PFSK-1 (cell line): ENCODE results near the gene RHD.

Experiments
- POLR2AphosphoS5 ChIP-seq: IDR thresholded peaks from 2 replicates; pipeline ENCODE4 v1.6.1; 2012; ENCODE audit warnings: low read depth, mild to moderate bottlenecking, control low read depth, low read length, moderate library complexity
- SIN3A ChIP-seq: IDR thresholded peaks from 2 replicates; pipeline ENCODE4 v1.6.1; 2012; ENCODE audit warnings: mild to moderate bottlenecking, low read length, moderate library complexity, borderline replicate concordance; ENCODE audit not compliant: insufficient read depth
- TAF1 ChIP-seq: IDR thresholded peaks from 2 replicates; pipeline ENCODE4 v1.6.1; 2012; ENCODE audit warnings: low read length, control low read depth, borderline replicate concordance; ENCODE audit not compliant: insufficient read depth

DNA sequence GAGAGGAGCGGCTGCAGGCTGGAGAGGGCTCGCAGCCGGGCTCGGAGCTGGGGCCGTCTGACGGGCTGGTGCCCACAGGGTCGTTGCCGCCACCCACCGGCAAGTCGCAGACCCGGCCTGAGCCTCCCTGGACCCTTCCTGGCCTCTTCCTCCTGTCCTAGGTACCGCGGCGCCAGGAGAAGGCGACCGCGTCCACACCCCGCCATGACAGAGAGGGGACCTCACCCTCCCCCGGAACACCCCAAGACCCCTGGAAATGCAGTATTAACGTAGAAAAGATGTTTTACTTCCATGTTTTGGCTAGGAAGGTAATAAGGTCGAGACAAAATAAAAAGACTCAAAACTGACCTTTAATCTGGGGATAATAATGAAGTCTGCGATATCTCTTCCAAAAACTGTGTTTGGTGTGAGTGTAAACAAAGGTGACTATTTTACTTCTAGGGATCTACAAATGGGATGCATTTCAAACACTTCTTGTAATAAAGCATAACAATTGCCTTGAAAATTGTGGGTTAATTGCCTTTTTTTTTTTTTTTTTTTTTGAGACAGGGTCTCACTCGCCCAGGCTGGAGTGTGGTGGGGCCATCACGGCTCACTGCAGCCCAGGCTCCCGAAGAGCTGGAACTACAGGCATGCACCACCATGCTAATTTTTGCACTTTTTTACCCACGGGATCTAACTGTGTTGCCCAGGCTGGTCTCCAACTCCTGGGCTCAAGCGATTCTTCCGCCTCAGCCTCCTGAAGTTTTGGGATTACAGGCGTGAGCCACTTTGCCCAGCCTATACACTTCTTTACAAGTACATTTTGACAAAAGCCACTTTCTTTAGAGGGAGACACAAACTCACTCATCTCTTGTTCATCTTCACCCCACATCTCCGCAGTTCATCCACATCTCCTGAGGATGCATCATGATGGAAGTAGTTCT is 24.2 kb upstream of the RHD start:
- no peak for TF ChIP-seq TAF1
- TF ChIP-seq POLR2AphosphoS5: no peak
- no peak for TF ChIP-seq SIN3A
